COLO668 (cell line): ENCODE measurements around the gene TBL1XR1.

ENCODE experiments used
- DNase-seq: peaks from one replicate; lab custom pipeline; 2025; ENCODE audit not compliant: unreplicated experiment; lab: John Stamatoyannopoulos, UW

TBL1XR1 gene

GRCh38 chr3:177068967-177069366 lies 128.3 kb downstream of the TBL1XR1 start:
- no peak for DNase-seq

GRCh38 chr3:177066068-177066467 lies 131.2 kb downstream of the TBL1XR1 start:
- no peak for DNase-seq

- DNase-seq, result no peak
Measured at GRCh38 chr3:177065285-177066033, 131.8 kb downstream of the TBL1XR1 start.

- no peak for DNase-seq
Measured at GRCh38 chr3:177062052-177062732, 135.1 kb downstream of the TBL1XR1 start.

GRCh38 chr3:177061369-177061768 lies 135.9 kb downstream of the TBL1XR1 start:
- DNase-seq, result no peak

- DNase-seq, result no peak
Measured at GRCh38 chr3:177060492-177060891, 136.8 kb downstream of the TBL1XR1 start.

GRCh38 chr3:177058648-177059047 lies 138.6 kb downstream of the TBL1XR1 start:
- no peak for DNase-seq

GRCh38 chr3:177057768-177058167 lies 139.5 kb downstream of the TBL1XR1 start:
- DNase-seq, result no peak

GRCh38 chr3:177056927-177057326 lies 140.4 kb downstream of the TBL1XR1 start:
- no peak for DNase-seq

GRCh38 chr3:177055605-177056571 lies 141.4 kb downstream of the TBL1XR1 start:
- DNase-seq, result no peak

GRCh38 chr3:177053107-177053506 lies 144.2 kb downstream of the TBL1XR1 start:
- DNase-seq, result no peak

- DNase-seq, result peak; percentile 31
Measured at GRCh38 chr3:177051411-177051810, 145.9 kb downstream of the TBL1XR1 start.

GRCh38 chr3:177050501-177051237 lies 146.6 kb downstream of the TBL1XR1 start:
- no peak for DNase-seq

GRCh38 chr3:177045767-177046166 lies 151.5 kb downstream of the TBL1XR1 start:
- DNase-seq, result no peak

GRCh38 chr3:177045222-177045621 lies 152.1 kb downstream of the TBL1XR1 start:
- no peak for DNase-seq

GRCh38 chr3:177041730-177042551 lies 155.3 kb downstream of the TBL1XR1 start:
- DNase-seq, result no peak

- DNase-seq, result no peak
Measured at GRCh38 chr3:177041021-177041729, 156.1 kb downstream of the TBL1XR1 start.

- DNase-seq, result no peak
Measured at GRCh38 chr3:177039490-177040274, 157.6 kb downstream of the TBL1XR1 start.
